K562 (cell line): ENCODE measurements around the gene MYL5. TPM values are rescaled to one million over a fixed set of nuclear protein-coding genes. Genes with fewer than 3 reads are reported as not detected.
A peak's percentile ranks its signal among the peaks of the same experiment; 100 is the strongest.

Experiments used
- ATAC-seq: fragments of 200-7000 bp; cut with Tn5 transposase; 3 replicates; pipeline ENCODE4 v1.9.1; 2020; ENCODE audit warnings: moderate library complexity
- BruUV-seq: library from RNA; stranded (reverse); fragments of 400-500 nt; replicated peaks from 2 replicates; lab custom pipeline; 2021; lab: Mats Ljungman, UMichigan
- CTCF ChIA-PET: fragments of 300-600 bp; formaldehyde crosslinking; extraction: SDS; loops from one replicate; lab custom pipeline; 2021; ENCODE audit warnings: low intra/inter-chr PET ratio; lab: Yijun Ruan, JAX
- POLR2A ChIA-PET: fragments of 300-600, 350-650 bp; sonication (Branson Sonifier 250); formaldehyde crosslinking; extraction: SDS; loops from one replicate; lab custom pipeline; 2021; ENCODE audit warnings: antibody characterized with exemption, inconsistent platforms; lab: Yijun Ruan, JAX
- DNase-seq, 4 experiments: peaks; one replicate each; pipeline versions ENCODE4 v3.0.0 to v3.0.0-alpha.2; 2011 to 2018; ENCODE audit warnings: low spot score in 3 of 4, mixed read lengths in 3 of 4; ENCODE audit errors: extremely low read depth in 1 of 4
- FAIRE-seq: peaks from 2 replicates; lab custom pipeline; 2011; peaks lifted over from hg19 to GRCh38; lab: Jason Lieb, UNC
- H2AFZ ChIP-seq: 2 replicates; pipeline ENCODE4 v1.6.0; 2011; ENCODE audit warnings: low read depth, low read length, control low read depth, inconsistent platforms
- H3K27ac ChIP-seq: fragments of 200-600 bp; 3 replicates; pipeline ENCODE4 v1.8.0; 2011; ENCODE audit warnings: low read depth, mild to moderate bottlenecking, control low read depth, inconsistent platforms, low read length, moderate library complexity, mixed read lengths; ENCODE audit errors: extremely low read depth
- H3K27me3 ChIP-seq, 2 experiments: fragments of 300-600 bp in 1 of 2; 2 replicates in 1 of 2; 3 replicates in 1 of 2; pipeline versions ENCODE4 v1.6.0 to v1.8.0; 2011; ENCODE audit warnings: inconsistent platforms in 2 of 2, low read length in 2 of 2, mild to moderate bottlenecking in 1 of 2, mixed read lengths in 1 of 2, moderate library complexity in 1 of 2; ENCODE audit not compliant: control insufficient read depth in 2 of 2, insufficient read depth in 2 of 2
- H3K36me3 ChIP-seq: fragments of 300-600 bp; 3 replicates; pipeline ENCODE4 v1.8.0; 2011; ENCODE audit warnings: mild to moderate bottlenecking, low read length, inconsistent platforms; ENCODE audit not compliant: control insufficient read depth, insufficient read depth
- H3K4me1 ChIP-seq, 2 experiments: fragments of 200-600 bp in 1 of 2; replicated peaks in 1 of 2; 2 replicates in 1 of 2; 3 replicates in 1 of 2; pipeline versions ENCODE4 v1.5.1 to v1.8.0; 2011; ENCODE audit warnings: inconsistent platforms in 2 of 2, low read length in 2 of 2, mild to moderate bottlenecking in 1 of 2, mixed read lengths in 1 of 2, moderate library complexity in 1 of 2; ENCODE audit not compliant: control insufficient read depth in 2 of 2, insufficient read depth in 2 of 2
- H3K4me2 ChIP-seq: 2 replicates; pipeline ENCODE4 v1.6.1; 2011; ENCODE audit warnings: low read length, control low read depth, inconsistent platforms, mixed read lengths; ENCODE audit not compliant: insufficient read depth
- H3K4me3 ChIP-seq: fragments of 200-600 bp; sonication (generic), shearing (Covaris generic); 2 replicates; pipeline ENCODE4 v1.5.1; 2016; ENCODE audit warnings: control low read depth, inconsistent platforms
- H3K79me2 ChIP-seq: fragments of 200-600 bp; 3 replicates; pipeline ENCODE4 v1.8.0; 2011; ENCODE audit warnings: low read length, inconsistent platforms; ENCODE audit not compliant: control insufficient read depth, insufficient read depth
- H3K9ac ChIP-seq, 2 experiments: 2 replicates each; pipeline versions ENCODE4 v1.6.0 to v1.6.1; 2011; ENCODE audit warnings: low read depth in 2 of 2, low read length in 2 of 2, control low read depth in 1 of 2, inconsistent platforms in 1 of 2, mild to moderate bottlenecking in 1 of 2, mixed read lengths in 1 of 2; ENCODE audit not compliant: insufficient read depth in 1 of 2
- H3K9me1 ChIP-seq: one replicate; pipeline ENCODE4 v1.6.0; 2011; ENCODE audit warnings: inconsistent platforms, mild to moderate bottlenecking, low read length, moderate library complexity; ENCODE audit not compliant: control insufficient read depth, insufficient read depth
- H3K9me3 ChIP-seq: replicated peaks from 2 replicates; pipeline ENCODE4 v1.5.1; 2011; ENCODE audit warnings: low read depth, low read length, inconsistent platforms; ENCODE audit not compliant: control insufficient read depth, insufficient read depth
- H4K20me1 ChIP-seq: replicated peaks from 2 replicates; pipeline ENCODE4 v1.6.1; 2011; ENCODE audit warnings: low read length, inconsistent platforms, mixed read lengths; ENCODE audit not compliant: control insufficient read depth, insufficient read depth
- ARNT ChIP-seq, 2 experiments: fragments of 450-650 bp; IDR thresholded peaks; 2 replicates each; pipeline ENCODE4 v1.6.1; 2016; ENCODE audit warnings: mild to moderate bottlenecking in 1 of 2
- FIP1L1 ChIP-seq: fragments of 200-400 bp; formaldehyde crosslinking; IDR thresholded peaks from 2 replicates; pipeline ENCODE4 v1.6.1; 2018; ENCODE audit warnings: mild to moderate bottlenecking, low read depth, low read length; ENCODE audit not compliant: poor library complexity, severe bottlenecking
- HNRNPL ChIP-seq: fragments of 200-400 bp; formaldehyde crosslinking; IDR thresholded peaks from 2 replicates; pipeline ENCODE4 v1.6.1; 2017; ENCODE audit warnings: low read depth, mild to moderate bottlenecking, low read length
- MYBL2 ChIP-seq, 2 experiments: fragments of 450-650 bp in 1 of 2; sonication (generic) in 1 of 2; formaldehyde crosslinking in 1 of 2; IDR thresholded peaks; 2 replicates each; pipeline versions ENCODE4 v1.6.1 to v1.8.1; 2017 to 2022; ENCODE audit warnings: borderline replicate concordance in 1 of 2, inconsistent platforms in 1 of 2, low read depth in 1 of 2, mild to moderate bottlenecking in 1 of 2, missing genetic modification reagents in 1 of 2, moderate library complexity in 1 of 2
- POLR2AphosphoS5 ChIP-seq: IDR thresholded peaks from 2 replicates; pipeline ENCODE4 v1.6.1; 2011; ENCODE audit warnings: mild to moderate bottlenecking, low read depth, low read length, moderate library complexity; ENCODE audit not compliant: control insufficient read depth, insufficient read depth
- RAD21 ChIP-seq, 2 experiments: fragments of 250-450 bp in 1 of 2; fragments of 450-650 bp in 1 of 2; sonication (Bioruptor Pico) in 1 of 2; formaldehyde crosslinking in 1 of 2; IDR thresholded peaks in 1 of 2; conservative IDR thresholded peaks in 1 of 2; 2 replicates each; pipeline versions ENCODE4 v1.4.0 to v1.8.0; 2020 to 2022; ENCODE audit warnings: mild to moderate bottlenecking in 2 of 2, moderate library complexity in 1 of 2
- SNRNP70 ChIP-seq: fragments of 200-400 bp; formaldehyde crosslinking; optimal IDR thresholded peaks from 2 replicates; pipeline ENCODE3; 2017; ENCODE audit warnings: low read depth, low read length
- TCF7L2 ChIP-seq: fragments of 150-350 bp; IDR thresholded peaks from 2 replicates; pipeline ENCODE4 v1.6.1; 2016; ENCODE audit warnings: low read depth, mild to moderate bottlenecking, low read length, moderate library complexity
- WHSC1 ChIP-seq: IDR thresholded peaks from one replicate; pipeline ENCODE4 v1.6.1; 2012; ENCODE audit warnings: low read length, control low read depth, inconsistent platforms
- ZNF644 ChIP-seq: fragments of 200-800 bp; sonication (Bioruptor generic); IDR thresholded peaks from 2 replicates; pipeline ENCODE4 v1.6.1; 2016; ENCODE audit warnings: low read depth, missing genetic modification characterization, missing compliant biosample characterization
- whole genome bisulfite sequencing: fragments of 100-300 bp; shearing (Covaris generic); methylation state at CpG from one replicate; pipeline ENCODE4 v1.1.6; 2016; ENCODE audit warnings: low coverage, mixed read lengths; ENCODE audit not compliant: insufficient coverage; ENCODE audit errors: missing lambda C conversion rate; 5-methylcytosine and 5-hydroxymethylcytosine counted together
- in situ Hi-C: fragments of 300-500 bp; cut with MboI; formaldehyde crosslinking; loops from 4 replicates; pipeline ENCODE4 v1.15.0; 2018; ENCODE audit warnings: inconsistent platforms, mixed read lengths
- intact Hi-C: fragments of 100-400 bp; cut with micrococcal nuclease; formaldehyde crosslinking; loops from 2 replicates; pipeline ENCODE4 v1.14.2; 2022
- polyA plus RNA-seq, 8 experiments: library from polyadenylated mRNA; depleted of rRNA in 4 of 8; stranded (reverse) in 5 of 8; unstranded in 3 of 8; fragments of >200 nt; fragmentation: Nextera tagmentation in 2 of 8; fragmentation: Illumina TruSeq in 1 of 8; extraction: Ambion mirVana in 2 of 8; extraction: Trizol in 1 of 8; gene quantifications; 2 replicates each; pipeline versions ENCODE4 v1.2.1 to v1.2.3, GENCODE V29; 2011 to 2014; ENCODE audit warnings: inconsistent platforms in 1 of 8, missing spikeins in 1 of 8
- total RNA-seq, 7 experiments: library from RNA; depleted of rRNA in 6 of 7; stranded (reverse); fragments of >200 nt in 6 of 7; fragmentation: Illumina TruSeq in 2 of 7; extraction: Trizol in 2 of 7; gene quantifications; 2 replicates each; pipeline versions ENCODE4 v1.2.1 to v1.2.3, GENCODE V29; 2011 to 2021; ENCODE audit warnings: low replicate concordance in 1 of 7
- TF ChIP-seq, protein P1 (sequence below): sonication (generic); formaldehyde crosslinking; IDR thresholded peaks from 2 replicates; pipeline ENCODE4 v1.8.0; 2022; ENCODE audit warnings: mild to moderate bottlenecking, missing genetic modification reagents
- TF ChIP-seq, protein P2 (sequence below), 3 experiments: IDR thresholded peaks in 2 of 3; conservative IDR thresholded peaks in 1 of 3; 2 replicates each; pipeline ENCODE4 v1.5.1; 2011 to 2012; ENCODE audit warnings: low read length in 3 of 3, mild to moderate bottlenecking in 3 of 3, control low read depth in 2 of 3, improper control_type of control experiment in 1 of 3, inconsistent platforms in 1 of 3, low read depth in 1 of 3, mixed read lengths in 1 of 3, moderate library complexity in 1 of 3; ENCODE audit not compliant: insufficient read depth in 2 of 3

The MYL5 gene
- total and polyA plus RNA-seq, 9 of the 15 experiments (the other 6 are each of a cell fraction or from before 2014, with no cell fraction given) = 1.4 to 10.0 (median 4.1) TPM

DNA sequence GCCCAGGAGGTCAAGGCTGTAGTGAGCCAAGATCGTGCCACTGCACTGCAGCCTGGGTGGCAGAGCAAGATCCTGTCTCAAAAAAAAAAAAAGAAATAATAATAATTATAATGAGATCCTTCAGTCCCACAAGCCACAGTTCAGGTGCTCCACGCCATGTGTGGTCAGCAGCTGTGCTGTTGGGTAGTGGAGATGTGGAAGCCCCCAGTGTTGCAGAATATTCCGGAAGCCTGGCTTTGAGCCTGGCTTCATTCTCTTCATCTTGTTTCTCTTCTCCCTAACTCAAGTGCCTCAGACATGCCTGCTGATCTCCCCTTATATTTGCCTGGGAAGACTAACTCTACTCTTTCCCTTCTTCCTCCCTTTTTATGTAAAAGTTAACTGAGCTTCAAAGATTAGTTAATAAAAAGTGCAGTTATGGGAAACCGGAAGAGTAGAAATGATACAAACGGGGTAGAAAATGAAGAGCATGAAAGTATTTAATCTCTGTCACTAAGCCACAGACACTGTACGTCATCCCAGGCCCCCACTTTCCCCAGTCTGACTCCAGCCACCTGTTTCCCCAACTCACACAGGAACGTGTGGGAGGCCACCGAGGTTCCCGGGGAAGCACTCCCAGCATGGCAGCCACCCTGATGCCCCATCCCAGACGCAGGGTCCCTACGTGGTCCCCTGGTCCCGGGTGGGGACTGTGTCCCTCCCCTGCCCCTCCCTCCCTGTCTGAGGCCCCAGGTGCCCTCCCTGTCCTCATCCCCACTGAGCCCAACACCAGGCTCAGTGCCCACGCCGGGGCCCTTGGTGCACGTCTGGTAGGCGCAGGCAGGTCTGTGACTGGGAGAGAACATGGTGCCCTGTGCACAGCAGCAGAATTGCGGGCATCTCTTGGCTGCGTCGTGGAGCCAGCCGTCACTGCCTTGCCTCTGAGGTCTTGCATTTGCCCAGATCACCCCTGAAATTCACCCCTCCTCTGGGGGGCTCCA lies 55.3 kb downstream of the MYL5 start:
- Histone ChIP-seq H3K4me2 (no peak overlapping the region), H3K27me3 (no peaks in the 10 kb centered on the region), H3K9me1 (no peaks in the 10 kb centered on the region), H3K9me3 (peaks cover 4% of the 10 kb centered on the region), H2AFZ (no peak overlapping the region), H3K27ac (no peak overlapping the region), H3K4me3 (no peak overlapping the region), H4K20me1 (no peaks in the 10 kb centered on the region; the same call in 1 of the 2 replicates), H3K9ac (peak overlapping the region in 1 of 2 experiments; percentile 58; a peak in 2 of 4 replicates), H3K36me3 (peaks cover 35% of the 10 kb centered on the region; the same call in 2 of the 3 replicates), H3K4me1 (peaks cover 20 to 63% of the 10 kb centered on the region in 2 experiments), H3K79me2 (peaks cover 35% of the 10 kb centered on the region)
- in situ Hi-C loops = no loop called here
- 78% methylated on average over 15 of the region's 20 CpGs for WGBS
- BruUV-seq = no TSS peak
- FAIRE-seq = no peak
- CTCF ChIA-PET = no interaction called here
- POLR2A ChIA-PET = no interaction called here
- DNase-seq = no peak
- no peak for ATAC-seq
- intact Hi-C loops = loop anchor here (10.0 kb wide), 1 partner anchor 45 kb away; the partner anchor contains the start of gene SLC49A3
- TF ChIP-seq RAD21 (CRISPR knock-in tag; conservative IDR thresholded peaks at IDR 0.05 in 1 of 2, IDR thresholded peaks at IDR 0.05 in 1 of 2) (no peak), FIP1L1 (no peak), ARNT (IDR thresholded peaks at IDR 0.05) (no peak), ZNF644 (no peak), HNRNPL (no peak), POLR2AphosphoS5 (no peak), WHSC1 (no peak), TCF7L2 (no peak), SNRNP70 (no peak), MYBL2 (IDR thresholded peaks at IDR 0.05; ENCODE audit: low read depth) (no peak), MYBL2 (CRISPR knock-in tag; IDR thresholded peaks at IDR 0.05; ENCODE audit: borderline replicate concordance) (no peak)
- TF ChIP-seq, protein P1, sequence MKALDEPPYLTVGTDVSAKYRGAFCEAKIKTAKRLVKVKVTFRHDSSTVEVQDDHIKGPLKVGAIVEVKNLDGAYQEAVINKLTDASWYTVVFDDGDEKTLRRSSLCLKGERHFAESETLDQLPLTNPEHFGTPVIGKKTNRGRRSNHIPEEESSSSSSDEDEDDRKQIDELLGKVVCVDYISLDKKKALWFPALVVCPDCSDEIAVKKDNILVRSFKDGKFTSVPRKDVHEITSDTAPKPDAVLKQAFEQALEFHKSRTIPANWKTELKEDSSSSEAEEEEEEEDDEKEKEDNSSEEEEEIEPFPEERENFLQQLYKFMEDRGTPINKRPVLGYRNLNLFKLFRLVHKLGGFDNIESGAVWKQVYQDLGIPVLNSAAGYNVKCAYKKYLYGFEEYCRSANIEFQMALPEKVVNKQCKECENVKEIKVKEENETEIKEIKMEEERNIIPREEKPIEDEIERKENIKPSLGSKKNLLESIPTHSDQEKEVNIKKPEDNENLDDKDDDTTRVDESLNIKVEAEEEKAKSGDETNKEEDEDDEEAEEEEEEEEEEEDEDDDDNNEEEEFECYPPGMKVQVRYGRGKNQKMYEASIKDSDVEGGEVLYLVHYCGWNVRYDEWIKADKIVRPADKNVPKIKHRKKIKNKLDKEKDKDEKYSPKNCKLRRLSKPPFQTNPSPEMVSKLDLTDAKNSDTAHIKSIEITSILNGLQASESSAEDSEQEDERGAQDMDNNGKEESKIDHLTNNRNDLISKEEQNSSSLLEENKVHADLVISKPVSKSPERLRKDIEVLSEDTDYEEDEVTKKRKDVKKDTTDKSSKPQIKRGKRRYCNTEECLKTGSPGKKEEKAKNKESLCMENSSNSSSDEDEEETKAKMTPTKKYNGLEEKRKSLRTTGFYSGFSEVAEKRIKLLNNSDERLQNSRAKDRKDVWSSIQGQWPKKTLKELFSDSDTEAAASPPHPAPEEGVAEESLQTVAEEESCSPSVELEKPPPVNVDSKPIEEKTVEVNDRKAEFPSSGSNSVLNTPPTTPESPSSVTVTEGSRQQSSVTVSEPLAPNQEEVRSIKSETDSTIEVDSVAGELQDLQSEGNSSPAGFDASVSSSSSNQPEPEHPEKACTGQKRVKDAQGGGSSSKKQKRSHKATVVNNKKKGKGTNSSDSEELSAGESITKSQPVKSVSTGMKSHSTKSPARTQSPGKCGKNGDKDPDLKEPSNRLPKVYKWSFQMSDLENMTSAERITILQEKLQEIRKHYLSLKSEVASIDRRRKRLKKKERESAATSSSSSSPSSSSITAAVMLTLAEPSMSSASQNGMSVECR (CRISPR knock-in tag) = no peak
- TF ChIP-seq, protein P2, sequence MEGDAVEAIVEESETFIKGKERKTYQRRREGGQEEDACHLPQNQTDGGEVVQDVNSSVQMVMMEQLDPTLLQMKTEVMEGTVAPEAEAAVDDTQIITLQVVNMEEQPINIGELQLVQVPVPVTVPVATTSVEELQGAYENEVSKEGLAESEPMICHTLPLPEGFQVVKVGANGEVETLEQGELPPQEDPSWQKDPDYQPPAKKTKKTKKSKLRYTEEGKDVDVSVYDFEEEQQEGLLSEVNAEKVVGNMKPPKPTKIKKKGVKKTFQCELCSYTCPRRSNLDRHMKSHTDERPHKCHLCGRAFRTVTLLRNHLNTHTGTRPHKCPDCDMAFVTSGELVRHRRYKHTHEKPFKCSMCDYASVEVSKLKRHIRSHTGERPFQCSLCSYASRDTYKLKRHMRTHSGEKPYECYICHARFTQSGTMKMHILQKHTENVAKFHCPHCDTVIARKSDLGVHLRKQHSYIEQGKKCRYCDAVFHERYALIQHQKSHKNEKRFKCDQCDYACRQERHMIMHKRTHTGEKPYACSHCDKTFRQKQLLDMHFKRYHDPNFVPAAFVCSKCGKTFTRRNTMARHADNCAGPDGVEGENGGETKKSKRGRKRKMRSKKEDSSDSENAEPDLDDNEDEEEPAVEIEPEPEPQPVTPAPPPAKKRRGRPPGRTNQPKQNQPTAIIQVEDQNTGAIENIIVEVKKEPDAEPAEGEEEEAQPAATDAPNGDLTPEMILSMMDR (IDR thresholded peaks at IDR 0.05 in 2 of 3, conservative IDR thresholded peaks at IDR 0.05 in 1 of 3; ENCODE audit: insufficient read depth in 2 of 3, low read depth in 1 of 3, low read length in 3 of 3) = no peak
